GM23338 (cell line): ENCODE measurements around the gene ZNF358. TPM values are rescaled to one million over a fixed set of nuclear protein-coding genes. Genes with fewer than 3 reads are reported as not detected.

Source experiments
- ATAC-seq: fragments of 200-7000 bp; cut with Tn5 transposase; 3 replicates; pipeline ENCODE4 v1.9.1; 2020
- DNase-seq: peaks from one replicate; pipeline ENCODE4 v3.0.0-alpha.2; 2015; ENCODE audit warnings: low spot score
- H2AFZ ChIP-seq: fragments of 200-600 bp; sonication (generic); 2 replicates; pipeline ENCODE4 v1.8.0; 2016; ENCODE audit warnings: antibody characterized with exemption, mild to moderate bottlenecking, moderate library complexity
- H3F3A ChIP-seq: fragments of 200-600 bp; sonication (generic); replicated peaks from 2 replicates; pipeline ENCODE4 v1.8.0; 2017; ENCODE audit warnings: antibody characterized with exemption, mixed run types, low read depth
- H3K27ac ChIP-seq: fragments of 200-600 bp; sonication (generic); 2 replicates; pipeline ENCODE4 v1.6.1; 2016; ENCODE audit warnings: low read depth
- H3K27me3 ChIP-seq: fragments of 200-600 bp; sonication (generic); 2 replicates; pipeline ENCODE4 v1.8.0; 2016; ENCODE audit warnings: mild to moderate bottlenecking, mixed run types, moderate library complexity; ENCODE audit not compliant: insufficient read depth
- H3K36me3 ChIP-seq: fragments of 200-600 bp; sonication (generic); 2 replicates; pipeline ENCODE4 v1.8.0; 2016; ENCODE audit warnings: mild to moderate bottlenecking; ENCODE audit not compliant: insufficient read depth
- H3K4me1 ChIP-seq: fragments of 200-600 bp; sonication (generic); 2 replicates; pipeline ENCODE4 v1.8.0; 2016; ENCODE audit warnings: mild to moderate bottlenecking, moderate library complexity; ENCODE audit not compliant: insufficient read depth
- H3K4me2 ChIP-seq: fragments of 200-600 bp; sonication (generic); 2 replicates; pipeline ENCODE4 v1.7.1; 2017; ENCODE audit warnings: mixed run types
- H3K4me3 ChIP-seq: fragments of 200-600 bp; sonication (generic); 2 replicates; pipeline ENCODE4 v1.6.1; 2016; ENCODE audit warnings: mixed run types
- H3K79me2 ChIP-seq: fragments of 200-600 bp; sonication (generic); replicated peaks from 2 replicates; pipeline ENCODE4 v1.8.0; 2017; ENCODE audit warnings: mild to moderate bottlenecking; ENCODE audit not compliant: insufficient read depth
- H3K9me2 ChIP-seq: fragments of 200-600 bp; sonication (generic); 2 replicates; pipeline ENCODE4 v1.8.0; 2017; ENCODE audit not compliant: insufficient read depth
- H4K20me1 ChIP-seq: fragments of 200-600 bp; sonication (generic); replicated peaks from 2 replicates; pipeline ENCODE4 v1.8.0; 2017; ENCODE audit warnings: mild to moderate bottlenecking; ENCODE audit not compliant: insufficient read depth
- H3K27ac Mint-ChIP-seq: 2 replicates; pipeline ENCODE4 v1.8.0; 2020; ENCODE audit warnings: inconsistent platforms, mild to moderate bottlenecking, moderate library complexity, mixed read lengths
- H3K27me3 Mint-ChIP-seq: 3 replicates; pipeline ENCODE4 v1.8.0; 2022; ENCODE audit warnings: low read depth, mild to moderate bottlenecking, moderate library complexity, mixed read lengths, inconsistent platforms; ENCODE audit not compliant: insufficient read depth, poor library complexity
- H3K36me3 Mint-ChIP-seq: 3 replicates; pipeline ENCODE4 v1.8.0; 2021; ENCODE audit warnings: low read depth, mild to moderate bottlenecking, inconsistent platforms, moderate library complexity, mixed read lengths
- H3K4me1 Mint-ChIP-seq: 3 replicates; pipeline ENCODE4 v1.8.0; 2020; ENCODE audit warnings: mild to moderate bottlenecking, inconsistent platforms, mixed read lengths
- H3K4me3 Mint-ChIP-seq: 3 replicates; pipeline ENCODE4 v1.8.0; 2021; ENCODE audit warnings: moderate library complexity, mild to moderate bottlenecking, inconsistent platforms, mixed read lengths
- H3K9me3 Mint-ChIP-seq: 3 replicates; pipeline ENCODE4 v1.8.0; 2020; ENCODE audit warnings: moderate library complexity, mild to moderate bottlenecking, inconsistent platforms, mixed read lengths
- EZH2phosphoT487 ChIP-seq: fragments of 200-600 bp; sonication (generic); IDR thresholded peaks from one replicate; pipeline ENCODE4 v1.8.1; 2018; ENCODE audit warnings: antibody characterized with exemption; ENCODE audit not compliant: unreplicated experiment
- POLR2AphosphoS5 ChIP-seq: IDR thresholded peaks from 2 replicates; pipeline ENCODE4 v1.6.1; 2016; ENCODE audit warnings: antibody characterized with exemption, low read depth
- polyA plus RNA-seq: library from polyadenylated mRNA; unstranded; fragments of >200 nt; fragmentation: Nextera tagmentation; extraction: Ambion mirVana; gene quantifications from 2 replicates; pipeline ENCODE4 v1.2.1, GENCODE V29; 2016
- total RNA-seq: library from RNA; depleted of rRNA; stranded (reverse); fragments of >200 nt; shearing (Covaris generic); gene quantifications from 2 replicates; pipeline ENCODE4 v1.2.3, GENCODE V29; 2014
- TF ChIP-seq, protein P1 (sequence below): fragments of 250-450 bp; sonication (Bioruptor Pico); IDR thresholded peaks from 2 replicates; pipeline ENCODE4 v1.5.0; 2020; ENCODE audit warnings: mild to moderate bottlenecking, moderate library complexity
- TF ChIP-seq, protein P2 (sequence below): IDR thresholded peaks from one replicate; pipeline ENCODE4 v1.6.1; 2018; ENCODE audit warnings: antibody characterized with exemption; ENCODE audit not compliant: unreplicated experiment

Gene ZNF358
- total and polyA plus RNA-seq, 2 experiments from 2014 or later = 23.8 to 52.9 TPM

DNA sequence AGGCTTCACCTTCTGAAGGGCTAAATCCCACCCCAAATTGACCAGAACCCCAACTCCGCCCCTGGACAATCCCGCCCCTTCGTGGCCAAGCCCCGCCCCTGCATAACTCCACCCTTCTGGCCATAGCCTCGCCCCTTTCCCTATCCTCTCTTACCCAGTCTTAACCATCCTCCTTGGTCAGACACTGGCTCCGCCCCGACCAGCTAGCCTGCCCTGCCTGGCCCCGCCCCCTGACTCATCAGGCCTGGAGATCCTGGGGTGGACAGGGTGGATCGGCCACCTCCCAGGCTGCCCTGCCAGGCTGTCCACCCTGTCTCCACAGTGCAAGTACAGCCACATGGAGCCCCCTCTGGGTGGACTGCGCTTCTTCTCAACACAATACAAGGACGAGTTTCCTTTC is 8.0 kb upstream of the ZNF358 start:
- DNase-seq (peak; percentile 98), ATAC-seq (peak; percentile 68)
- Histone ChIP-seq H3K27ac (no peak overlapping the region), H3K27me3 (peaks cover 3% of the 10 kb centered on the region; the same call in 1 of the 2 replicates), H3K36me3 (no peaks in the 10 kb centered on the region), H3K9me2 (peaks cover 3% of the 10 kb centered on the region; the same call in 1 of the 2 replicates), H3K4me2 (no peak overlapping the region), H3F3A (peaks cover 10% of the 10 kb centered on the region; the same call in 1 of the 2 replicates), H2AFZ (no peak overlapping the region), H3K79me2 (no peaks in the 10 kb centered on the region), H3K4me1 (peaks cover 15% of the 10 kb centered on the region), H4K20me1 (no peaks in the 10 kb centered on the region), H3K4me3 (no peak overlapping the region)
- TF ChIP-seq POLR2AphosphoS5 = peak; percentile 41; the same call in 1 of the 2 replicates
- no peak for TF ChIP-seq EZH2phosphoT487
- Mint-ChIP-seq H3K27ac (peak overlapping the region; percentile 62; the same call in 1 of the 2 replicates), H3K36me3 (no peaks in the 10 kb centered on the region), H3K4me3 (no peak overlapping the region), H3K27me3 (peaks cover 21% of the 10 kb centered on the region), H3K9me3 (no peaks in the 10 kb centered on the region), H3K4me1 (peaks cover 16% of the 10 kb centered on the region)

DNA sequence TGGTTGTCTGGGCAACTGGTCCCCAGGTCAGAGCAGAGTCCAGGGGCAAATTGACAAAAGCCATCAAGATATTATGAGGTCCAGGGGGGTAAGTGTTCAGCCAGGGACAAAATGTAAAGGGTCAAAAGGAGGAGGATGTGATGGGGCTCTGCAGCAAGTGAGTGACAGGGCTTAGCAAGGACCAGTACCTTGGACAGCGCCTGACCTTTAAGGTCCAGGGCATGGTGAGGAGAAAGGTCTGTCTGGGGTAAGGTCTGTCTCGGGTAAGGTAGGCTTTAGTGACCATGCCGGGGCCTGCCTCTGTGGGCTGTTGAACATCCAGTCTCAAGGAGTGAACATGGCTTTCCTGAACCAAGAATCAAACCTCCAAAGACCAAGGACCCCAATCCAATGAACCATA is 6.3 kb upstream of the ZNF358 start:
- no peaks in the 10 kb centered on the region for H4K20me1 ChIP-seq
- peaks cover 21% of the 10 kb centered on the region for H3K27me3 Mint-ChIP-seq
- H3K9me2 ChIP-seq = peaks cover 3% of the 10 kb centered on the region; the same call in 1 of the 2 replicates

More for the DNA sequence above, 6.3 kb upstream of the ZNF358 start:
- no peak for ATAC-seq
- Histone ChIP-seq H3K27me3 (no peaks in the 10 kb centered on the region; the same call in 1 of the 2 replicates), H3F3A (peaks cover 10% of the 10 kb centered on the region; the same call in 1 of the 2 replicates), H3K36me3 (no peaks in the 10 kb centered on the region), H3K4me3 (no peak overlapping the region), H3K79me2 (no peaks in the 10 kb centered on the region), H3K27ac (no peak overlapping the region), H2AFZ (no peak overlapping the region), H3K4me2 (no peak overlapping the region), H3K4me1 (peaks cover 15% of the 10 kb centered on the region)
- Mint-ChIP-seq H3K4me1 (peaks cover 16% of the 10 kb centered on the region), H3K4me3 (no peak overlapping the region; the same call in 2 of the 3 replicates), H3K27ac (no peak overlapping the region), H3K36me3 (no peaks in the 10 kb centered on the region), H3K9me3 (no peaks in the 10 kb centered on the region)
- TF ChIP-seq, protein P1, sequence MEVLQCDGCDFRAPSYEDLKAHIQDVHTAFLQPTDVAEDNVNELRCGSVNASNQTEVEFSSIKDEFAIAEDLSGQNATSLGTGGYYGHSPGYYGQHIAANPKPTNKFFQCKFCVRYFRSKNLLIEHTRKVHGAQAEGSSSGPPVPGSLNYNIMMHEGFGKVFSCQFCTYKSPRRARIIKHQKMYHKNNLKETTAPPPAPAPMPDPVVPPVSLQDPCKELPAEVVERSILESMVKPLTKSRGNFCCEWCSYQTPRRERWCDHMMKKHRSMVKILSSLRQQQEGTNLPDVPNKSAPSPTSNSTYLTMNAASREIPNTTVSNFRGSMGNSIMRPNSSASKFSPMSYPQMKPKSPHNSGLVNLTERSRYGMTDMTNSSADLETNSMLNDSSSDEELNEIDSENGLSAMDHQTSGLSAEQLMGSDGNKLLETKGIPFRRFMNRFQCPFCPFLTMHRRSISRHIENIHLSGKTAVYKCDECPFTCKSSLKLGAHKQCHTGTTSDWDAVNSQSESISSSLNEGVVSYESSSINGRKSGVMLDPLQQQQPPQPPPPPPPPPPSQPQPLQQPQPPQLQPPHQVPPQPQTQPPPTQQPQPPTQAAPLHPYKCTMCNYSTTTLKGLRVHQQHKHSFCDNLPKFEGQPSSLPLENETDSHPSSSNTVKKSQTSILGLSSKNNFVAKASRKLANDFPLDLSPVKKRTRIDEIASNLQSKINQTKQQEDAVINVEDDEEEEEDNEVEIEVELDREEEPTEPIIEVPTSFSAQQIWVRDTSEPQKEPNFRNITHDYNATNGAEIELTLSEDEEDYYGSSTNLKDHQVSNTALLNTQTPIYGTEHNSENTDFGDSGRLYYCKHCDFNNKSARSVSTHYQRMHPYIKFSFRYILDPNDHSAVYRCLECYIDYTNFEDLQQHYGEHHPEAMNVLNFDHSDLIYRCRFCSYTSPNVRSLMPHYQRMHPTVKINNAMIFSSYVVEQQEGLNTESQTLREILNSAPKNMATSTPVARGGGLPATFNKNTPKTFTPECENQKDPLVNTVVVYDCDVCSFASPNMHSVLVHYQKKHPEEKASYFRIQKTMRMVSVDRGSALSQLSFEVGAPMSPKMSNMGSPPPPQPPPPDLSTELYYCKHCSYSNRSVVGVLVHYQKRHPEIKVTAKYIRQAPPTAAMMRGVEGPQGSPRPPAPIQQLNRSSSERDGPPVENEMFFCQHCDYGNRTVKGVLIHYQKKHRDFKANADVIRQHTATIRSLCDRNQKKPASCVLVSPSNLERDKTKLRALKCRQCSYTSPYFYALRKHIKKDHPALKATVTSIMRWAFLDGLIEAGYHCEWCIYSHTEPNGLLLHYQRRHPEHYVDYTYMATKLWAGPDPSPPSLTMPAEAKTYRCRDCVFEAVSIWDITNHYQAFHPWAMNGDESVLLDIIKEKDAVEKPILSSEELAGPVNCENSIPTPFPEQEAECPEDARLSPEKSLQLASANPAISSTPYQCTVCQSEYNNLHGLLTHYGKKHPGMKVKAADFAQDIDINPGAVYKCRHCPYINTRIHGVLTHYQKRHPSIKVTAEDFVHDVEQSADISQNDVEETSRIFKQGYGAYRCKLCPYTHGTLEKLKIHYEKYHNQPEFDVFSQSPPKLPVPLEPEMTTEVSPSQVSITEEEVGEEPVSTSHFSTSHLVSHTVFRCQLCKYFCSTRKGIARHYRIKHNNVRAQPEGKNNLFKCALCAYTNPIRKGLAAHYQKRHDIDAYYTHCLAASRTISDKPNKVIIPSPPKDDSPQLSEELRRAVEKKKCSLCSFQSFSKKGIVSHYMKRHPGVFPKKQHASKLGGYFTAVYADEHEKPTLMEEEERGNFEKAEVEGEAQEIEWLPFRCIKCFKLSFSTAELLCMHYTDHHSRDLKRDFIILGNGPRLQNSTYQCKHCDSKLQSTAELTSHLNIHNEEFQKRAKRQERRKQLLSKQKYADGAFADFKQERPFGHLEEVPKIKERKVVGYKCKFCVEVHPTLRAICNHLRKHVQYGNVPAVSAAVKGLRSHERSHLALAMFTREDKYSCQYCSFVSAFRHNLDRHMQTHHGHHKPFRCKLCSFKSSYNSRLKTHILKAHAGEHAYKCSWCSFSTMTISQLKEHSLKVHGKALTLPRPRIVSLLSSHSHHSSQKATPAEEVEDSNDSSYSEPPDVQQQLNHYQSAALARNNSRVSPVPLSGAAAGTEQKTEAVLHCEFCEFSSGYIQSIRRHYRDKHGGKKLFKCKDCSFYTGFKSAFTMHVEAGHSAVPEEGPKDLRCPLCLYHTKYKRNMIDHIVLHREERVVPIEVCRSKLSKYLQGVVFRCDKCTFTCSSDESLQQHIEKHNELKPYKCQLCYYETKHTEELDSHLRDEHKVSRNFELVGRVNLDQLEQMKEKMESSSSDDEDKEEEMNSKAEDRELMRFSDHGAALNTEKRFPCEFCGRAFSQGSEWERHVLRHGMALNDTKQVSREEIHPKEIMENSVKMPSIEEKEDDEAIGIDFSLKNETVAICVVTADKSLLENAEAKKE = no peak
- TF ChIP-seq, protein P2, sequence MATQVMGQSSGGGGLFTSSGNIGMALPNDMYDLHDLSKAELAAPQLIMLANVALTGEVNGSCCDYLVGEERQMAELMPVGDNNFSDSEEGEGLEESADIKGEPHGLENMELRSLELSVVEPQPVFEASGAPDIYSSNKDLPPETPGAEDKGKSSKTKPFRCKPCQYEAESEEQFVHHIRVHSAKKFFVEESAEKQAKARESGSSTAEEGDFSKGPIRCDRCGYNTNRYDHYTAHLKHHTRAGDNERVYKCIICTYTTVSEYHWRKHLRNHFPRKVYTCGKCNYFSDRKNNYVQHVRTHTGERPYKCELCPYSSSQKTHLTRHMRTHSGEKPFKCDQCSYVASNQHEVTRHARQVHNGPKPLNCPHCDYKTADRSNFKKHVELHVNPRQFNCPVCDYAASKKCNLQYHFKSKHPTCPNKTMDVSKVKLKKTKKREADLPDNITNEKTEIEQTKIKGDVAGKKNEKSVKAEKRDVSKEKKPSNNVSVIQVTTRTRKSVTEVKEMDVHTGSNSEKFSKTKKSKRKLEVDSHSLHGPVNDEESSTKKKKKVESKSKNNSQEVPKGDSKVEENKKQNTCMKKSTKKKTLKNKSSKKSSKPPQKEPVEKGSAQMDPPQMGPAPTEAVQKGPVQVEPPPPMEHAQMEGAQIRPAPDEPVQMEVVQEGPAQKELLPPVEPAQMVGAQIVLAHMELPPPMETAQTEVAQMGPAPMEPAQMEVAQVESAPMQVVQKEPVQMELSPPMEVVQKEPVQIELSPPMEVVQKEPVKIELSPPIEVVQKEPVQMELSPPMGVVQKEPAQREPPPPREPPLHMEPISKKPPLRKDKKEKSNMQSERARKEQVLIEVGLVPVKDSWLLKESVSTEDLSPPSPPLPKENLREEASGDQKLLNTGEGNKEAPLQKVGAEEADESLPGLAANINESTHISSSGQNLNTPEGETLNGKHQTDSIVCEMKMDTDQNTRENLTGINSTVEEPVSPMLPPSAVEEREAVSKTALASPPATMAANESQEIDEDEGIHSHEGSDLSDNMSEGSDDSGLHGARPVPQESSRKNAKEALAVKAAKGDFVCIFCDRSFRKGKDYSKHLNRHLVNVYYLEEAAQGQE = peak; percentile 97
- peak; percentile 80 for DNase-seq
